Measurements from ENCODE around the gene RAB11A. TPM values are rescaled to one million over a fixed set of nuclear protein-coding genes. Genes with fewer than 3 reads are reported as not detected.

RAB11A gene
- total RNA-seq, 1 donor from 2014 or later = 192 TPM

DNA sequence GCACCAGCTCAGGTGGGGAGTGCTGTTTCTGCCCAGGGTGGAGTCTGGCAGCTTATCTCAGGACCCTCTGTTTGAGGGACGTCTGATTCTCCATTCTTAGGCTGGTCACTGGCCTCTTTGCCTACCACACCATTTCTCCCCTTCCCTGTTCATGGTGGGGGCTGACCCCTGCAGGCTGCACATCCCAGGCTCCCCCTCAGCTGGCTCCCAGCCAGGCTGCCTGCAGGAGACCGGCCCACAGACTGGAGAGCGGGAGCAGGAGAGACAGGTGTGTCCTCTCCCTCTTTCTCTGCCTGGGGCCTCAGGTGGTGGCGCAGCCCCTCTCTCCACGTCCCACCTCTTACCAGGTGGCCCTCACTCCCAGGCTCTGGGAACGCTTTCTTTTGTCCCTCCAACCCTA lies 60.8 kb downstream of the RAB11A start:
- Histone ChIP-seq H3K4me1 (no peaks in the 10 kb centered on the region), H3K27me3 (no peaks in the 10 kb centered on the region), H3K36me3 (no peaks in the 10 kb centered on the region), H3K9me3 (no peaks in the 10 kb centered on the region), H3K4me3 (no peak overlapping the region), H3K27ac (no peak overlapping the region)
- DNase-seq (ENCODE audit: low spot score in 2 of 2) = no peak
- TF ChIP-seq, protein P1, sequence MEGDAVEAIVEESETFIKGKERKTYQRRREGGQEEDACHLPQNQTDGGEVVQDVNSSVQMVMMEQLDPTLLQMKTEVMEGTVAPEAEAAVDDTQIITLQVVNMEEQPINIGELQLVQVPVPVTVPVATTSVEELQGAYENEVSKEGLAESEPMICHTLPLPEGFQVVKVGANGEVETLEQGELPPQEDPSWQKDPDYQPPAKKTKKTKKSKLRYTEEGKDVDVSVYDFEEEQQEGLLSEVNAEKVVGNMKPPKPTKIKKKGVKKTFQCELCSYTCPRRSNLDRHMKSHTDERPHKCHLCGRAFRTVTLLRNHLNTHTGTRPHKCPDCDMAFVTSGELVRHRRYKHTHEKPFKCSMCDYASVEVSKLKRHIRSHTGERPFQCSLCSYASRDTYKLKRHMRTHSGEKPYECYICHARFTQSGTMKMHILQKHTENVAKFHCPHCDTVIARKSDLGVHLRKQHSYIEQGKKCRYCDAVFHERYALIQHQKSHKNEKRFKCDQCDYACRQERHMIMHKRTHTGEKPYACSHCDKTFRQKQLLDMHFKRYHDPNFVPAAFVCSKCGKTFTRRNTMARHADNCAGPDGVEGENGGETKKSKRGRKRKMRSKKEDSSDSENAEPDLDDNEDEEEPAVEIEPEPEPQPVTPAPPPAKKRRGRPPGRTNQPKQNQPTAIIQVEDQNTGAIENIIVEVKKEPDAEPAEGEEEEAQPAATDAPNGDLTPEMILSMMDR (IDR thresholded peaks at IDR 0.05) = no peak
- intact Hi-C loops (cut with DNase I) = no loop called here

DNA sequence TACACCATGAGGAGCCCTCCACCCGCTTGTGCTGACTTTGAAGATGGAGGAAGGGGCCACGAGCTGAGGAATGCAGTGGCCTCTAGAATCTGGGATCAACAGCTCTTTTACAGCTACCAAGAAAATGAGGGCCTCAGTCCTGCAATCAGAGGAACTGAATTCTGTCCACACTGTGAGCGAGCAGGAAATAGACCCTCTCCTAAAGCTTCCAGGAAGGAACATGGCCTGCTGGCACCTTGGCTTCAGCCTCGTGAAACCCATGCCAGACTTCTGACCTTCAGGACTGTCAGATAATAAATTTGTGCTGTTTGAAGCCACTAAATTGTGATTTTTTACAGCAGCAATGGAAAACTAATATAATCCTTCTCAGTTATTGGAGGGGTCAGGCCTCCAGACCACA lies 61.9 kb downstream of the RAB11A start:
- no peak overlapping the region for H3K27ac ChIP-seq
- no peak for DNase-seq (ENCODE audit: low spot score in 2 of 2)
- no peaks in the 10 kb centered on the region for H3K36me3 ChIP-seq
- H3K4me1 ChIP-seq = no peaks in the 10 kb centered on the region
- TF ChIP-seq, protein P1 (IDR thresholded peaks at IDR 0.05) = no peak
- no peak overlapping the region for H3K4me3 ChIP-seq
- intact Hi-C loops (cut with DNase I) = no loop called here
- no peaks in the 10 kb centered on the region for H3K27me3 ChIP-seq
- no peaks in the 10 kb centered on the region for H3K9me3 ChIP-seq

DNA sequence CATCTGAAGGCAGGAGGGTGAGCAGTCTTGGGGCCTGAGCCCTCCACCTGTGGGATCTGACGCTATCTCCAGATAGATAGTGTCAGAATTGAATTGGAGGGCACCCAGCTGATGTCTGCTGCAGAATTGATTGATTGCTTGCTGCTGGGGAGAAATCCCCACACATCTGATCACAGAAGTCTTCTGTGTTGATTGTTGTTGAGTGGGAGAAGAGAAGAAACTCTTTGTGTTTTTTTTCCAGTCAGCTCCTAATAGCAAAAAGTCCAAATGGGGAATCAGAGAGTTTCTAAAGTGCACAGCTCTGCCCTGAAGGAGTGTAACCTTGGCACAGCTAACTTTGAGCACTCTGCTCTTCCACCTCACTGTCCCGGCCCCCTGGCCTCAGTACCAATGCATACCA lies 66.1 kb downstream of the RAB11A start:
- Histone ChIP-seq H3K4me1 (no peaks in the 10 kb centered on the region), H3K27ac (no peak overlapping the region), H3K4me3 (no peak overlapping the region), H3K27me3 (no peaks in the 10 kb centered on the region), H3K36me3 (no peaks in the 10 kb centered on the region), H3K9me3 (no peaks in the 10 kb centered on the region)
- no peak for DNase-seq (ENCODE audit: low spot score in 2 of 2)
- TF ChIP-seq, protein P1 (IDR thresholded peaks at IDR 0.05) = no peak
- intact Hi-C loops (cut with DNase I) = no loop called here

DNA sequence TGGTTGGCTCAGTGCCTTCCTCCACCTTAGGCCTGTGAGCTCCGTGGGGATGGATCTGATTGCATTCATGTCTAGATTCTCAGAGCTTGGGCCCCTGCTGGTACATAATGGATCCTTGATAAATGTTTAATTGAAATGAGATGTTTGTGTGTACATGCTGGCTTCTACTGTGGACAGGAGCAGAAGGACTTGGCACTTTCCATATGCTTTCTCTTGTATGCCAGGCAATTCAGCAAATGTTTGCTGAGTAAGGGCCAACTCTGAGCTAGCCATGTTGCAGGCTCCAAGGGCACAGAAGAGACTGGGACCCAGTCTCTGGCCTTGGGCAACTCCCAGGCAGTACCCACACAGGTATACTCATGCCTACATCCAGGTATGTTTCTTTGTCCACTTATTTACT lies 67.0 kb downstream of the RAB11A start:
- Histone ChIP-seq H3K4me1 (no peaks in the 10 kb centered on the region), H3K4me3 (no peak overlapping the region), H3K9me3 (no peaks in the 10 kb centered on the region), H3K27me3 (no peaks in the 10 kb centered on the region), H3K27ac (no peak overlapping the region), H3K36me3 (no peaks in the 10 kb centered on the region)
- intact Hi-C loops (cut with DNase I) = no loop called here
- TF ChIP-seq, protein P1 (IDR thresholded peaks at IDR 0.05) = no peak
- no peak for DNase-seq (ENCODE audit: low spot score in 2 of 2)

DNA sequence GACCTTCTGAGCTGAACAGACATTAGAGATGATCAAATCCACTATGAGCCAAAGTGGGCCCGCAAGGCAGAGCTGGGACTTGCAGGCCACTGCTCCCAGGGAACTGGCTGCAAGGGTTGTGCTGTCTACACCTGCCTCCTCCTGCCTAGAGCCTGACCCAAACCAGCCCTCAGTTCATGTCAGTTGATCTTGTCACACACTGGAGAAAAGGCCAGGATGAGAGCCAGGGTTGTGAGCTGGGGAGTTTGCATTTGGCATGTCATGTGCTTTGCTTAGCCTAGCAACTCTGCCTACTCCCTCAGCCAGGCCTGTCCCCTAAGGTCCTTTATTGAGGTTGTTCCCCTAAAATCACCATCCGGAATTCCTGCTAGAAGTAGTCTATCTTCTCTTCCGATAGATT lies 67.8 kb downstream of the RAB11A start:
- Histone ChIP-seq H3K27me3 (no peaks in the 10 kb centered on the region), H3K4me3 (no peak overlapping the region), H3K9me3 (no peaks in the 10 kb centered on the region), H3K4me1 (no peaks in the 10 kb centered on the region), H3K36me3 (no peaks in the 10 kb centered on the region), H3K27ac (no peak overlapping the region)
- TF ChIP-seq, protein P1 (IDR thresholded peaks at IDR 0.05) = no peak
- DNase-seq (ENCODE audit: low spot score in 2 of 2) = no peak
- intact Hi-C loops (cut with DNase I) = no loop called here

DNA sequence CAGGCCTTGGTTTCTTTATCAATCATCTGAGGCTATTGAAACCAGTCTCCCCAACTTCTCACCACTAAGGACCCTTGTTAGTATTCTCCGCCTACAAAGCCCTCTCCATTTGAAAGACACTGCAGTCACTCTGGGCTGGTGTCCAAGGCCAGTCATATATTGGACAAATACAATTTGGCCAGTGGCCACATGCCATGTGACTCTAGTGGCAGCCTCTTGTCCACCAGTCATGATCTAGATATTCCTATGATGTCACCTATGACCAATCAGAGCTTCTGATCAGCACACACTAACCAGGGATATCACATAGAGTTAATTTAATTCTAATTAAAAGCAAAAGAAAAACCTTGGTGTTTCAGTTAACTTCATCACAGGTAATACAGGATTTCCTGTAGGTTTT lies 68.2 kb downstream of the RAB11A start:
- TF ChIP-seq, protein P1 (IDR thresholded peaks at IDR 0.05) = no peak
- no peaks in the 10 kb centered on the region for H3K27me3 ChIP-seq
- H3K27ac ChIP-seq = no peak overlapping the region
- no peaks in the 10 kb centered on the region for H3K36me3 ChIP-seq
- DNase-seq (ENCODE audit: low spot score in 2 of 2) = no peak
- no peak overlapping the region for H3K4me3 ChIP-seq
- H3K9me3 ChIP-seq = no peaks in the 10 kb centered on the region
- no peaks in the 10 kb centered on the region for H3K4me1 ChIP-seq
- intact Hi-C loops (cut with DNase I) = no loop called here

All from ascending aorta (tissue), 2 donors.